KOPT-K1 (cell line): ENCODE measurements around the gene DPH3.

Experiments used
- H3K27ac ChIP-seq: fragments of 200-600 bp; sonication (generic); 2 replicates; pipeline ENCODE4 v1.5.1; 2016; ENCODE audit warnings: antibody characterized with exemption, mild to moderate bottlenecking, low read depth, low read length; ENCODE audit not compliant: poor library complexity, severe bottlenecking
- H3K36me3 ChIP-seq: fragments of 200-600 bp; sonication (generic); 2 replicates; pipeline ENCODE4 v1.5.1; 2017; ENCODE audit warnings: antibody characterized with exemption, mild to moderate bottlenecking, low read length, moderate library complexity; ENCODE audit not compliant: insufficient read depth
- H3K9me3 ChIP-seq: fragments of 200-600 bp; sonication (generic); 2 replicates; pipeline ENCODE4 v1.5.1; 2017; ENCODE audit warnings: antibody characterized with exemption, low read length, mild to moderate bottlenecking; ENCODE audit not compliant: insufficient read depth, poor library complexity, severe bottlenecking

DPH3 gene

GRCh38 chr3:16300307-16300706 lies 35.6 kb upstream of the DPH3 start:
- peaks cover 24% of the 10 kb centered on the region for H3K9me3 ChIP-seq
- peaks cover 63% of the 10 kb centered on the region for H3K36me3 ChIP-seq
- peak overlapping the region; percentile 93 for H3K27ac ChIP-seq

- H3K36me3 ChIP-seq, result peaks cover 63% of the 10 kb centered on the region
- peaks cover 25% of the 10 kb centered on the region for H3K9me3 ChIP-seq
- peak overlapping the region; percentile 93 for H3K27ac ChIP-seq
These were observed 35.0 kb upstream of the DPH3 start for GRCh38 chr3:16299746-16300145.

GRCh38 chr3:16298891-16299290 lies 34.1 kb upstream of the DPH3 start:
- peaks cover 61% of the 10 kb centered on the region for H3K36me3 ChIP-seq
- peak overlapping the region; percentile 93 for H3K27ac ChIP-seq
- H3K9me3 ChIP-seq, result peaks cover 31% of the 10 kb centered on the region

GRCh38 chr3:16297997-16298885 lies 33.5 kb upstream of the DPH3 start:
- peaks cover 37% of the 10 kb centered on the region for H3K9me3 ChIP-seq
- peak overlapping the region; percentile 93 for H3K27ac ChIP-seq
- peaks cover 63% of the 10 kb centered on the region for H3K36me3 ChIP-seq

GRCh38 chr3:16295298-16295890 lies 30.7 kb upstream of the DPH3 start:
- H3K36me3 ChIP-seq, result peaks cover 71% of the 10 kb centered on the region
- no peak overlapping the region for H3K27ac ChIP-seq
- peaks cover 49% of the 10 kb centered on the region for H3K9me3 ChIP-seq

- peaks cover 73% of the 10 kb centered on the region for H3K36me3 ChIP-seq
- H3K9me3 ChIP-seq, result peaks cover 49% of the 10 kb centered on the region
- no peak overlapping the region for H3K27ac ChIP-seq
These were observed 30.1 kb upstream of the DPH3 start for GRCh38 chr3:16294844-16295243.

GRCh38 chr3:16290827-16291196 lies 26.1 kb upstream of the DPH3 start:
- Histone ChIP-seq H3K36me3 (peaks cover 68% of the 10 kb centered on the region), H3K9me3 (peaks cover 30% of the 10 kb centered on the region), H3K27ac (peak overlapping the region; percentile 84)

GRCh38 chr3:16290007-16290826 lies 25.5 kb upstream of the DPH3 start:
- Histone ChIP-seq H3K9me3 (peaks cover 24% of the 10 kb centered on the region), H3K27ac (peak overlapping the region; percentile 84), H3K36me3 (peaks cover 62% of the 10 kb centered on the region)

- peaks cover 23% of the 10 kb centered on the region for H3K9me3 ChIP-seq
- peaks cover 55% of the 10 kb centered on the region for H3K36me3 ChIP-seq
- H3K27ac ChIP-seq, result peak overlapping the region; percentile 84
These were observed 24.6 kb upstream of the DPH3 start for GRCh38 chr3:16289144-16289889.

- Histone ChIP-seq H3K36me3 (peaks cover 51% of the 10 kb centered on the region), H3K9me3 (peaks cover 16% of the 10 kb centered on the region), H3K27ac (peak overlapping the region; percentile 84)
These were observed 23.9 kb upstream of the DPH3 start for GRCh38 chr3:16288664-16289063.

GRCh38 chr3:16286751-16287543 lies 22.2 kb upstream of the DPH3 start:
- H3K36me3 ChIP-seq, result peaks cover 53% of the 10 kb centered on the region
- H3K27ac ChIP-seq, result peak overlapping the region; percentile 84
- H3K9me3 ChIP-seq, result peaks cover 3% of the 10 kb centered on the region

GRCh38 chr3:16286161-16286560 lies 21.4 kb upstream of the DPH3 start:
- peaks cover 57% of the 10 kb centered on the region for H3K36me3 ChIP-seq
- H3K27ac ChIP-seq, result peak overlapping the region; percentile 43
- H3K9me3 ChIP-seq, result no peaks in the 10 kb centered on the region

GRCh38 chr3:16284633-16285032 lies 19.9 kb upstream of the DPH3 start:
- H3K36me3 ChIP-seq, result peaks cover 64% of the 10 kb centered on the region
- no peak overlapping the region for H3K27ac ChIP-seq
- H3K9me3 ChIP-seq, result no peaks in the 10 kb centered on the region

- Histone ChIP-seq H3K36me3 (peaks cover 59% of the 10 kb centered on the region), H3K9me3 (no peaks in the 10 kb centered on the region), H3K27ac (no peak overlapping the region)
These were observed 15.9 kb upstream of the DPH3 start for GRCh38 chr3:16280671-16281070.
